ENCODE results near the gene CHMP2A. TPM values are rescaled to one million over a fixed set of nuclear protein-coding genes. Genes with fewer than 3 reads are reported as not detected.

Gene CHMP2A
- total and polyA plus RNA-seq, 2 of the 13 experiments (the other 11 are each of a cell fraction or from before 2014, with no cell fraction given) = 49.7 to 55.0 TPM

DNA sequence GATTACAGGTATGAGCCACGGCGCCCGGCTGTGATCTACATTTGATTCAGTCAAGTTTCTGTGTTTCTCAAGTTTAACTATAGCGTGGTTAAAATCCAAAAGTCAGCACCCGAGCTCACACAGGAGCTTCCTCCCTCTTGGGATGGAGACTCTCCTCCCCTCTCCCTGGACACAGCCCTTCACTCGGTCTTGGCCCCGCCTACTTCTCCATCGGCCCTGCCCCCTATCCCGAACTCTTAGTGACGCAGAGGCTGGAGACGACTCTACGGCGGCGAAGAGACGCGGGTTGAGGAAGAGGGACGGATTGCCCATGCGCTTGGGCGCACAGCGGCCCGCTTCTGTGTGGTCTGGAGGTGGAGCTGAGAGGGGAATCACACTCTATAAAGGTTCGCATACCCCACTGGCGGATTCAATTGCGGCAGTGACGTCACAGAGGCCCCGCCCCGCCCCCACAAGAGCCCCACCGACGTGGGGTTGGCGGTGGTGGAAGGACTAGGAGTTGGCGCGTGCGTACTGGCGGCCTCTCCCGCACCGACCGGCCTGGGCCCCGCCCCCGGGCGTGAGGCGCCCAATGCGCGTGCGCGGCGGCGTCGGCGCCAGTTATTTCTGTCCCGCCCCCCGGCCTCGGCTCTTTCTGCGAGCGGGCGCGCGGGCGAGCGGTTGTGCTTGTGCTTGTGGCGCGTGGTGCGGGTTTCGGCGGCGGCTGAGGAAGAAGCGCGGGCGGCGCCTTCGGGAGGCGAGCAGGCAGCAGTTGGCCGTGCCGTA is 10.9 kb downstream of the CHMP2A start, which contains the start of gene TRIM28 (continued):
- TF ChIP-seq AGO2 (optimal IDR thresholded peaks at IDR 0.05; ENCODE audit: low read depth, low read length) (no peak), ZKSCAN5 (CRISPR knock-in tag; IDR thresholded peaks at IDR 0.05) (no peak), ELF1 (CRISPR knock-in tag; IDR thresholded peaks at IDR 0.05) (peak; percentile 36; the same call in 1 of the 2 replicates), HDAC6 (IDR thresholded peaks at IDR 0.05; ENCODE audit: low read depth, low read length) (no peak), ZNF782 (CRISPR knock-in tag; IDR thresholded peaks at IDR 0.05; ENCODE audit: borderline replicate concordance) (no peak; the same call in 1 of the 2 replicates), ZNF550 (CRISPR knock-in tag; IDR thresholded peaks at IDR 0.05; ENCODE audit: borderline replicate concordance) (no peak), SIN3A (IDR thresholded peaks at IDR 0.05; ENCODE audit: borderline replicate concordance, low read depth, low read length) (peak; percentile 39; the same call in 1 of the 2 replicates), ELF3 (CRISPR knock-in tag; IDR thresholded peaks at IDR 0.05) (peak; percentile 28; the same call in 1 of the 2 replicates), PAX8 (CRISPR knock-in tag; IDR thresholded peaks at IDR 0.05; ENCODE audit: borderline replicate concordance) (no peak), ZNF572 (CRISPR knock-in tag; IDR thresholded peaks at IDR 0.05) (0 out of 2 replicates have a peak, but pooled peaks have one; percentile 32), THAP11 (CRISPR knock-in tag; IDR thresholded peaks at IDR 0.05) (peak; percentile 81), SP4 (CRISPR knock-in tag; IDR thresholded peaks at IDR 0.05) (peak; percentile 74)
- TF ChIP-seq, protein P1, sequence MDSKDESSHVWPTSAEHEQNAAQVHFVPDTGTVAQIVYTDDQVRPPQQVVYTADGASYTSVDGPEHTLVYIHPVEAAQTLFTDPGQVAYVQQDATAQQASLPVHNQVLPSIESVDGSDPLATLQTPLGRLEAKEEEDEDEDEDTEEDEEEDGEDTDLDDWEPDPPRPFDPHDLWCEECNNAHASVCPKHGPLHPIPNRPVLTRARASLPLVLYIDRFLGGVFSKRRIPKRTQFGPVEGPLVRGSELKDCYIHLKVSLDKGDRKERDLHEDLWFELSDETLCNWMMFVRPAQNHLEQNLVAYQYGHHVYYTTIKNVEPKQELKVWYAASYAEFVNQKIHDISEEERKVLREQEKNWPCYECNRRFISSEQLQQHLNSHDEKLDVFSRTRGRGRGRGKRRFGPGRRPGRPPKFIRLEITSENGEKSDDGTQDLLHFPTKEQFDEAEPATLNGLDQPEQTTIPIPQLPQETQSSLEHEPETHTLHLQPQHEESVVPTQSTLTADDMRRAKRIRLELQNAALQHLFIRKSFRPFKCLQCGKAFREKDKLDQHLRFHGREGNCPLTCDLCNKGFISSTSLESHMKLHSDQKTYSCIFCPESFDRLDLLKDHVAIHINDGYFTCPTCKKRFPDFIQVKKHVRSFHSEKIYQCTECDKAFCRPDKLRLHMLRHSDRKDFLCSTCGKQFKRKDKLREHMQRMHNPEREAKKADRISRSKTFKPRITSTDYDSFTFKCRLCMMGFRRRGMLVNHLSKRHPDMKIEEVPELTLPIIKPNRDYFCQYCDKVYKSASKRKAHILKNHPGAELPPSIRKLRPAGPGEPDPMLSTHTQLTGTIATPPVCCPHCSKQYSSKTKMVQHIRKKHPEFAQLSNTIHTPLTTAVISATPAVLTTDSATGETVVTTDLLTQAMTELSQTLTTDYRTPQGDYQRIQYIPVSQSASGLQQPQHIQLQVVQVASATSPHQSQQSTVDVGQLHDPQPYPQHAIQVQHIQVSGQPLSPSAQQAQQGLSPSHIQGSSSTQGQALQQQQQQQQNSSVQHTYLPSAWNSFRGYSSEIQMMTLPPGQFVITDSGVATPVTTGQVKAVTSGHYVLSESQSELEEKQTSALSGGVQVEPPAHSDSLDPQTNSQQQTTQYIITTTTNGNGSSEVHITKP (CRISPR knock-in tag; IDR thresholded peaks at IDR 0.05; ENCODE audit: low read depth) = peak; percentile 54; the same call in 1 of the 2 replicates
- TF ChIP-seq, protein P2, sequence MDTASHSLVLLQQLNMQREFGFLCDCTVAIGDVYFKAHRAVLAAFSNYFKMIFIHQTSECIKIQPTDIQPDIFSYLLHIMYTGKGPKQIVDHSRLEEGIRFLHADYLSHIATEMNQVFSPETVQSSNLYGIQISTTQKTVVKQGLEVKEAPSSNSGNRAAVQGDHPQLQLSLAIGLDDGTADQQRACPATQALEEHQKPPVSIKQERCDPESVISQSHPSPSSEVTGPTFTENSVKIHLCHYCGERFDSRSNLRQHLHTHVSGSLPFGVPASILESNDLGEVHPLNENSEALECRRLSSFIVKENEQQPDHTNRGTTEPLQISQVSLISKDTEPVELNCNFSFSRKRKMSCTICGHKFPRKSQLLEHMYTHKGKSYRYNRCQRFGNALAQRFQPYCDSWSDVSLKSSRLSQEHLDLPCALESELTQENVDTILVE (CRISPR knock-in tag; IDR thresholded peaks at IDR 0.05) = peak; percentile 71; the same call in 1 of the 2 replicates
- TF ChIP-seq, protein P3, sequence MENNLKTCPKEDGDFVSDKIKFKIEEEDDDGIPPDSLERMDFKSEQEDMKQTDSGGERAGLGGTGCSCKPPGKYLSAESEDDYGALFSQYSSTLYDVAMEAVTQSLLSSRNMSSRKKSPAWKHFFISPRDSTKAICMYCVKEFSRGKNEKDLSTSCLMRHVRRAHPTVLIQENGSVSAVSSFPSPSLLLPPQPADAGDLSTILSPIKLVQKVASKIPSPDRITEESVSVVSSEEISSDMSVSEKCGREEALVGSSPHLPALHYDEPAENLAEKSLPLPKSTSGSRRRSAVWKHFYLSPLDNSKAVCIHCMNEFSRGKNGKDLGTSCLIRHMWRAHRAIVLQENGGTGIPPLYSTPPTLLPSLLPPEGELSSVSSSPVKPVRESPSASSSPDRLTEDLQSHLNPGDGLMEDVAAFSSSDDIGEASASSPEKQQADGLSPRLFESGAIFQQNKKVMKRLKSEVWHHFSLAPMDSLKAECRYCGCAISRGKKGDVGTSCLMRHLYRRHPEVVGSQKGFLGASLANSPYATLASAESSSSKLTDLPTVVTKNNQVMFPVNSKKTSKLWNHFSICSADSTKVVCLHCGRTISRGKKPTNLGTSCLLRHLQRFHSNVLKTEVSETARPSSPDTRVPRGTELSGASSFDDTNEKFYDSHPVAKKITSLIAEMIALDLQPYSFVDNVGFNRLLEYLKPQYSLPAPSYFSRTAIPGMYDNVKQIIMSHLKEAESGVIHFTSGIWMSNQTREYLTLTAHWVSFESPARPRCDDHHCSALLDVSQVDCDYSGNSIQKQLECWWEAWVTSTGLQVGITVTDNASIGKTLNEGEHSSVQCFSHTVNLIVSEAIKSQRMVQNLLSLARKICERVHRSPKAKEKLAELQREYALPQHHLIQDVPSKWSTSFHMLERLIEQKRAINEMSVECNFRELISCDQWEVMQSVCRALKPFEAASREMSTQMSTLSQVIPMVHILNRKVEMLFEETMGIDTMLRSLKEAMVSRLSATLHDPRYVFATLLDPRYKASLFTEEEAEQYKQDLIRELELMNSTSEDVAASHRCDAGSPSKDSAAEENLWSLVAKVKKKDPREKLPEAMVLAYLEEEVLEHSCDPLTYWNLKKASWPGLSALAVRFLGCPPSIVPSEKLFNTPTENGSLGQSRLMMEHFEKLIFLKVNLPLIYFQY (CRISPR knock-in tag; IDR thresholded peaks at IDR 0.05; ENCODE audit: borderline replicate concordance) = peak; percentile 54; the same call in 1 of the 2 replicates
- TF ChIP-seq, protein P4, sequence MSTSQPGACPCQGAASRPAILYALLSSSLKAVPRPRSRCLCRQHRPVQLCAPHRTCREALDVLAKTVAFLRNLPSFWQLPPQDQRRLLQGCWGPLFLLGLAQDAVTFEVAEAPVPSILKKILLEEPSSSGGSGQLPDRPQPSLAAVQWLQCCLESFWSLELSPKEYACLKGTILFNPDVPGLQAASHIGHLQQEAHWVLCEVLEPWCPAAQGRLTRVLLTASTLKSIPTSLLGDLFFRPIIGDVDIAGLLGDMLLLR (CRISPR knock-in tag; IDR thresholded peaks at IDR 0.05) = peak; percentile 73
